ENCODE data around the gene YEATS2.

DNA sequence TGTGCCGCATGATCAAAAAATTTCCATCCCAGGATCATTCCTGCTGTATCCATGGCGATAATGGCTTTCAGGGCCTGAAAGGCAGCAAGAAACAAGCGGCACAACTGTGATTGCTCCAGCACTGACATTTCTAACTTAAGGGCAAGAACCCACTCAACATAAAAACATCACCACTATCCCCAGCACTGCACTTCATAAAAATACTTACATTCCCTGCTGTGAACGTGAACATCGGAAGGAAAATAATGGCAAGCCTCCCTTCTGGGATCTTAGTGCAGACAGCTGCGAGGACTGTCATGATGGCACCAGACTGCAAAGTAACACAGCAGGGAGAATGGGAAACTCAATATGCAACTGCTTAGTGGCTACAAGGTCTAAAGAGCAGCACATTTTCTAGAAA lies 135.9 kb downstream of the YEATS2 start:
- TF ChIP-seq CTCF (conservative IDR thresholded peaks at IDR 0.05 in 1 of 2, IDR thresholded peaks at IDR 0.05 in 1 of 2; ENCODE audit: low read depth in 1 of 2, low read length in 2 of 2) (no peak), EZH2 (IDR thresholded peaks at IDR 0.05; ENCODE audit: low read length, missing control alignments) (no peak)
